Breast epithelium (tissue), 4 donors: ENCODE measurements around the gene TBC1D10B. TPM values are rescaled to one million over a fixed set of nuclear protein-coding genes. Genes with fewer than 3 reads are reported as not detected.

Experiments used
- DNase-seq, 2 donors: peaks; one replicate each; pipeline ENCODE4 v3.0.0-alpha.2; 2019; ENCODE audit warnings: low spot score in 2 of 2
- H3K27ac ChIP-seq, 2 donors: fragments of 200-600 bp; sonication (generic) in 1 of 2; one replicate each; pipeline ENCODE4 v1.5.1; 2016 to 2019; ENCODE audit warnings: mild to moderate bottlenecking in 1 of 2
- H3K27me3 ChIP-seq, 2 donors: fragments of 200-600 bp; sonication (generic) in 1 of 2; one replicate each; pipeline versions ENCODE4 v1.5.1 to v1.6.0; 2017 to 2019; ENCODE audit warnings: control low read depth in 1 of 2, mild to moderate bottlenecking in 1 of 2
- H3K36me3 ChIP-seq: fragments of 200-600 bp; one replicate; pipeline ENCODE4 v1.5.1; 2019
- H3K4me1 ChIP-seq, 2 donors: fragments of 200-600 bp; sonication (generic); one replicate each; pipeline ENCODE4 v1.5.1; 2016 to 2019; ENCODE audit warnings: control low read depth in 1 of 2
- H3K4me3 ChIP-seq, 3 donors: fragments of 200-600 bp; sonication (generic); 1 replicate in 2 of 3; 2 replicates in 1 of 3; pipeline ENCODE4 v1.5.1; 2016 to 2019; ENCODE audit warnings: mild to moderate bottlenecking in 3 of 3, moderate library complexity in 2 of 3
- H3K9me3 ChIP-seq, 2 donors: fragments of 200-600 bp; sonication (generic) in 1 of 2; one replicate each; pipeline ENCODE4 v1.5.1; 2016 to 2019; ENCODE audit warnings: control low read depth in 1 of 2
- CTCF ChIP-seq, 3 donors: fragments of 450-650 bp; IDR thresholded peaks; one replicate each; pipeline ENCODE4 v1.5.1; 2016 to 2017; ENCODE audit warnings: antibody characterized with exemption in 3 of 3, mild to moderate bottlenecking in 3 of 3, moderate library complexity in 3 of 3
- POLR2A ChIP-seq: fragments of 450-650 bp; IDR thresholded peaks from one replicate; pipeline ENCODE4 v1.6.1; 2016; ENCODE audit warnings: antibody characterized with exemption, mild to moderate bottlenecking, moderate library complexity
- POLR2AphosphoS5 ChIP-seq, 3 donors: sonication (generic); formaldehyde crosslinking; IDR thresholded peaks; one replicate each; pipeline ENCODE4 v1.6.1; 2017; ENCODE audit warnings: antibody characterized with exemption in 3 of 3
- intact Hi-C: fragments of 100-400 bp; cut with DNase I; formaldehyde crosslinking; loops from one replicate; pipeline ENCODE4 v1.15.1; 2023; ENCODE audit warnings: low total_unique reads
- total RNA-seq, 3 donors: library from RNA; depleted of rRNA; stranded (reverse); fragments of >200 nt; gene quantifications; one replicate each; pipeline ENCODE4 v1.1.0, GENCODE V29; 2016

The TBC1D10B gene
- total RNA-seq = 10 to 100 TPM; 19.0 to 22.2 (median 21.0) TPM

- peak in 1 of 3 donors; percentile 26 for TF ChIP-seq CTCF (IDR thresholded peaks at IDR 0.05)
- TF ChIP-seq POLR2A = no peak
- TF ChIP-seq POLR2AphosphoS5 (IDR thresholded peaks at IDR 0.05) = peak; percentile 72 to 76 (median 76)
- peak; percentile 99 to 100 for DNase-seq
- peaks cover 0 to 18% of the 10 kb centered on the region in 2 donors for H3K4me1 ChIP-seq
- H3K9me3 ChIP-seq = no peaks in the 10 kb centered on the region
- H3K4me3 ChIP-seq = peak within 1 kb of the TSS; percentile 87 to 98 (median 88)
- no peaks in the 10 kb centered on the region for H3K27me3 ChIP-seq
- intact Hi-C loops = no loop called here
- peak within 1 kb of the TSS; percentile 92 to 97 for H3K27ac ChIP-seq
- no peaks in the 10 kb centered on the region for H3K36me3 ChIP-seq
Observed at GRCh38 chr16:30370456-30371247, at the start of gene TBC1D10B. Gene TBC1D10B, minus strand, starts transcription at chr16:30370494. Its CDS starts 311 bp downstream, at chr16:30370183.

GRCh38 chr16:30418350-30419181 is 48.3 kb upstream of the TBC1D10B start:
- intact Hi-C loops = loop anchor here (10.0 kb wide), 1 partner anchor 324 kb away; the partner anchor contains the start of genes TBX6 and YPEL3
- H3K27me3 ChIP-seq = no peaks in the 10 kb centered on the region
- H3K9me3 ChIP-seq = no peaks in the 10 kb centered on the region
- TF ChIP-seq POLR2AphosphoS5 (IDR thresholded peaks at IDR 0.05) = no peak
- no peak for TF ChIP-seq CTCF (IDR thresholded peaks at IDR 0.05)
- TF ChIP-seq POLR2A = no peak
- no peaks in the 10 kb centered on the region for H3K36me3 ChIP-seq
- peak overlapping the region; percentile 51 to 72 (median 70) for H3K4me3 ChIP-seq
- DNase-seq = no peak
- no peaks in the 10 kb centered on the region for H3K4me1 ChIP-seq
- peak overlapping the region; percentile 76 to 81 for H3K27ac ChIP-seq

- H3K27me3 ChIP-seq = no peaks in the 10 kb centered on the region
- H3K27ac ChIP-seq = peak overlapping the region; percentile 76 to 81
- peak overlapping the region; percentile 51 to 72 (median 70) for H3K4me3 ChIP-seq
- H3K9me3 ChIP-seq = no peaks in the 10 kb centered on the region
- intact Hi-C loops = loop anchor here (10.0 kb wide), 1 partner anchor 323 kb away; the partner anchor contains the start of genes TBX6 and YPEL3
- TF ChIP-seq CTCF (IDR thresholded peaks at IDR 0.05) (no peak), POLR2AphosphoS5 (IDR thresholded peaks at IDR 0.05) (peak; percentile 56 to 80 (median 69))
- no peaks in the 10 kb centered on the region for H3K4me1 ChIP-seq
- peak; percentile 46 to 75 for DNase-seq
- no peaks in the 10 kb centered on the region for H3K36me3 ChIP-seq
Observed at GRCh38 chr16:30417529-30418349, 47.4 kb upstream of the TBC1D10B start.

- Histone ChIP-seq H3K27ac (peak overlapping the region; percentile 76 to 81), H3K36me3 (no peaks in the 10 kb centered on the region), H3K27me3 (no peaks in the 10 kb centered on the region), H3K9me3 (no peaks in the 10 kb centered on the region), H3K4me1 (no peaks in the 10 kb centered on the region), H3K4me3 (peak overlapping the region; percentile 51 to 72 (median 70))
- no peak for DNase-seq
- intact Hi-C loops = loop anchor here (10.0 kb wide), 1 partner anchor 322 kb away; the partner anchor contains the start of genes TBX6 and YPEL3
- TF ChIP-seq POLR2A (no peak), POLR2AphosphoS5 (IDR thresholded peaks at IDR 0.05) (no peak), CTCF (IDR thresholded peaks at IDR 0.05) (no peak)
Observed at GRCh38 chr16:30416624-30417528, 46.6 kb upstream of the TBC1D10B start.
